ENCODE results near the gene ARHGEF3. TPM values are rescaled to one million over a fixed set of nuclear protein-coding genes. Genes with fewer than 3 reads are reported as not detected.

Gene ARHGEF3
- total RNA-seq, 1 donor from 2014 or later: 0.52 TPM

- Histone ChIP-seq H3K4me3 (no peak overlapping the region), H2AFZ (replicated peaks) (no peak overlapping the region), H3K4me2 (no peak overlapping the region), H3K4me1 (no peaks in the 10 kb centered on the region), H3K27me3 (no peaks in the 10 kb centered on the region), H3K79me2 (ENCODE audit: low read depth) (no peaks in the 10 kb centered on the region), H3K36me3 (no peaks in the 10 kb centered on the region), H3F3A (ENCODE audit: low read depth) (no peaks in the 10 kb centered on the region), H3K9ac (no peak overlapping the region), H3K27ac (no peak overlapping the region), H3K9me3 (ENCODE audit: low read depth) (no peaks in the 10 kb centered on the region), H4K20me1 (ENCODE audit: low read depth) (no peaks in the 10 kb centered on the region)
- Mint-ChIP-seq H3K9me3 (no peaks in the 10 kb centered on the region), H3K27ac (no peak overlapping the region), H3K4me1 (peaks cover 4% of the 10 kb centered on the region), H3K27me3 (ENCODE audit: insufficient read depth, low read depth) (no peaks in the 10 kb centered on the region), H3K4me3 (no peak overlapping the region), H3K36me3 (peaks cover 5% of the 10 kb centered on the region)
- TF ChIP-seq CTCF (IDR thresholded peaks at IDR 0.05): no peak
- no peak for TF ChIP-seq EZH2phosphoT487 (IDR thresholded peaks at IDR 0.05)
- no peak for TF ChIP-seq EZH2 (IDR thresholded peaks at IDR 0.05)
- DNase-seq (ENCODE audit: low spot score): no peak
Measured at GRCh38 chr3:56732109-56732508, 69.6 kb downstream of the ARHGEF3 start.

DNA sequence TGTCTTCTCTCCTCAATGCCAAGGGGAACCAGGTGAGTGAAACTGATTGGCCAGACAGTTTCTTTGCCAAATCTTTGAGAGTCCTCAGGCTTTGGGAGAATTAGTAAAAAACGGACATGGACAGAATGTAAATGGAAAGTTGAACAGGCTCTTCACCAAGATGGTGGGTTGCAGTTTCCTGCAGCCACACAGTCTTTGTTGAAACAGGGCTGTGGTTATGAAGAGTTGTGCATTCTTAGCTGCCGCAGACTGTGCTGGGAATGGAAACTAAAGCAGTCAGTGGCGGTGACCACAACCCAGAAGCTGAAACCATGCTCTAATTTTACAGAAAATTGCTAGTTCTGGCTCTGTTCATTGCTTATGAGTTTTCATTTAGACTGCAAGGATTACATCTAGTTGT is 76.6 kb downstream of the ARHGEF3 start:
- Histone ChIP-seq H3K36me3 (no peaks in the 10 kb centered on the region), H3F3A (ENCODE audit: low read depth) (no peaks in the 10 kb centered on the region), H3K9ac (no peak overlapping the region), H3K27ac (no peak overlapping the region), H4K20me1 (ENCODE audit: low read depth) (no peaks in the 10 kb centered on the region), H3K79me2 (ENCODE audit: low read depth) (no peaks in the 10 kb centered on the region), H3K9me3 (ENCODE audit: low read depth) (no peaks in the 10 kb centered on the region), H2AFZ (replicated peaks) (no peak overlapping the region), H3K4me2 (no peak overlapping the region), H3K27me3 (no peaks in the 10 kb centered on the region), H3K4me1 (no peaks in the 10 kb centered on the region), H3K4me3 (no peak overlapping the region)
- TF ChIP-seq EZH2 (IDR thresholded peaks at IDR 0.05): no peak
- no peak for TF ChIP-seq CTCF (IDR thresholded peaks at IDR 0.05)
- TF ChIP-seq EZH2phosphoT487 (IDR thresholded peaks at IDR 0.05): no peak
- peaks cover 3% of the 10 kb centered on the region for H3K9me3 Mint-ChIP-seq
- DNase-seq (ENCODE audit: low spot score): no peak
- H3K4me1 Mint-ChIP-seq: peaks cover 7% of the 10 kb centered on the region
- H3K4me3 Mint-ChIP-seq: no peak overlapping the region
- peaks cover under 1% of the 10 kb centered on the region for H3K27me3 Mint-ChIP-seq (ENCODE audit: insufficient read depth, low read depth)
- peaks cover 4% of the 10 kb centered on the region for H3K36me3 Mint-ChIP-seq
- H3K27ac Mint-ChIP-seq: no peak overlapping the region

DNA sequence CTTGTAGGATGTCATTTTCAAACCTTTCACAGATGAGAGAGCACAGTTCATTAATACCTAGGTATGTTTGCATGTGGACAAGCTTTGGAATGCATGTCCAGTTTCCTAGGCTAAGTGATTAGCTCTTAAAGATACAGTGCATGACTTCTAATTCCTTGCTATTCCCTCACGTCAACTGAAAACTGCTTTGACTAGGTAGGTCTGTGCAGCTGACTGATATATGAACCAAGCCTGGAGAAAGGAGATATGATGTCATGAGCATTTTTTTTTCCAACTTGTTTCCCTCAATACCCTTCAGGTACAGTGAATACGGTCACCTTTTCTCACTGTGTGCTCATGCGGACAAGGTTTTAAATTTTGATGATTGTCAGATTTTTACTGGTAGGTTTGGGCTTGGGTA is 77.1 kb downstream of the ARHGEF3 start:
- no peaks in the 10 kb centered on the region for H3K4me1 ChIP-seq
- no peak overlapping the region for H3K4me2 ChIP-seq
- H3K27me3 ChIP-seq: no peaks in the 10 kb centered on the region
- H3K36me3 ChIP-seq: no peaks in the 10 kb centered on the region
- H3K9me3 ChIP-seq (ENCODE audit: low read depth): no peaks in the 10 kb centered on the region
- H3K4me3 Mint-ChIP-seq: no peak overlapping the region
- H3K4me3 ChIP-seq: no peak overlapping the region
- no peaks in the 10 kb centered on the region for H3K79me2 ChIP-seq (ENCODE audit: low read depth)
- H3K27ac Mint-ChIP-seq: no peak overlapping the region
- H2AFZ ChIP-seq (replicated peaks): no peak overlapping the region
- peaks cover 2% of the 10 kb centered on the region for H3K27me3 Mint-ChIP-seq (ENCODE audit: insufficient read depth, low read depth)
- TF ChIP-seq EZH2phosphoT487 (IDR thresholded peaks at IDR 0.05) (no peak), CTCF (IDR thresholded peaks at IDR 0.05) (no peak), EZH2 (IDR thresholded peaks at IDR 0.05) (no peak)
- peaks cover 4% of the 10 kb centered on the region for H3K36me3 Mint-ChIP-seq
- H3K27ac ChIP-seq: no peak overlapping the region
- H4K20me1 ChIP-seq (ENCODE audit: low read depth): no peaks in the 10 kb centered on the region
- peaks cover 4% of the 10 kb centered on the region for H3K9me3 Mint-ChIP-seq
- peaks cover 7% of the 10 kb centered on the region for H3K4me1 Mint-ChIP-seq
- no peak overlapping the region for H3K9ac ChIP-seq
- no peaks in the 10 kb centered on the region for H3F3A ChIP-seq (ENCODE audit: low read depth)
- DNase-seq (ENCODE audit: low spot score): no peak

Measured in neural progenitor cell (in vitro differentiated cells).